ENCODE results near the gene ZNF516. TPM values are rescaled to one million over a fixed set of nuclear protein-coding genes. Genes with fewer than 3 reads are reported as not detected.

The ZNF516 gene
- total RNA-seq, 2 experiments from 2014 or later, result 6.5 to 8.6 TPM

DNA sequence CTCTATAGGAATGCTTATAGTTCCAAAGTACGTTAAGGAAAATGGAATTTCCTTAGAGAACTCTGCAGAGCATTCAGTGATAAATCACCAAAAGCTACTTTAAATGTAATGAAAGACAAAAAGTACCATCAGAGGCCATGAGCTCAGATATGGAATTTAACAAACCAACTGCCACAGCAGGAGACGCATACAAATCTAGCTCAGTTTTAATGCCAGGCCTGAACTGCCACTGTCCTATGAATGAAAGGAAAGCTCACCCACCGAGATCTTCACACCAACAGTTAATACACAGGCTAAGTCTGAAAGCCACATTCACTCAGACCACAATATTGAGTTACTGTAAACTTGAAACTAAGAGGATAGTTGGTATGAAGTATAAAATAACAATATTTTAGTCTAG is 126.8 kb downstream of the ZNF516 start:
- Mint-ChIP-seq H3K4me3 (no peak overlapping the region), H3K36me3 (peaks cover 28% of the 10 kb centered on the region), H3K9me3 (peaks cover 2% of the 10 kb centered on the region), H3K4me1 (peaks cover 32% of the 10 kb centered on the region), H3K27ac (no peak overlapping the region), H3K27me3 (no peaks in the 10 kb centered on the region)
- DNase-seq, result no peak

GRCh38 chr18:76367168-76368125 is 127.6 kb downstream of the ZNF516 start:
- Mint-ChIP-seq H3K4me3 (no peak overlapping the region), H3K9me3 (no peaks in the 10 kb centered on the region), H3K27ac (no peak overlapping the region), H3K4me1 (peaks cover 36% of the 10 kb centered on the region), H3K36me3 (peaks cover 27% of the 10 kb centered on the region), H3K27me3 (no peaks in the 10 kb centered on the region)
- no peak for DNase-seq

GRCh38 chr18:76365561-76365960 is 129.5 kb downstream of the ZNF516 start:
- H3K27ac Mint-ChIP-seq, result no peak overlapping the region
- no peaks in the 10 kb centered on the region for H3K9me3 Mint-ChIP-seq
- no peaks in the 10 kb centered on the region for H3K27me3 Mint-ChIP-seq
- no peak for DNase-seq
- no peak overlapping the region for H3K4me3 Mint-ChIP-seq
- peaks cover 35% of the 10 kb centered on the region for H3K4me1 Mint-ChIP-seq
- peaks cover 31% of the 10 kb centered on the region for H3K36me3 Mint-ChIP-seq

DNA sequence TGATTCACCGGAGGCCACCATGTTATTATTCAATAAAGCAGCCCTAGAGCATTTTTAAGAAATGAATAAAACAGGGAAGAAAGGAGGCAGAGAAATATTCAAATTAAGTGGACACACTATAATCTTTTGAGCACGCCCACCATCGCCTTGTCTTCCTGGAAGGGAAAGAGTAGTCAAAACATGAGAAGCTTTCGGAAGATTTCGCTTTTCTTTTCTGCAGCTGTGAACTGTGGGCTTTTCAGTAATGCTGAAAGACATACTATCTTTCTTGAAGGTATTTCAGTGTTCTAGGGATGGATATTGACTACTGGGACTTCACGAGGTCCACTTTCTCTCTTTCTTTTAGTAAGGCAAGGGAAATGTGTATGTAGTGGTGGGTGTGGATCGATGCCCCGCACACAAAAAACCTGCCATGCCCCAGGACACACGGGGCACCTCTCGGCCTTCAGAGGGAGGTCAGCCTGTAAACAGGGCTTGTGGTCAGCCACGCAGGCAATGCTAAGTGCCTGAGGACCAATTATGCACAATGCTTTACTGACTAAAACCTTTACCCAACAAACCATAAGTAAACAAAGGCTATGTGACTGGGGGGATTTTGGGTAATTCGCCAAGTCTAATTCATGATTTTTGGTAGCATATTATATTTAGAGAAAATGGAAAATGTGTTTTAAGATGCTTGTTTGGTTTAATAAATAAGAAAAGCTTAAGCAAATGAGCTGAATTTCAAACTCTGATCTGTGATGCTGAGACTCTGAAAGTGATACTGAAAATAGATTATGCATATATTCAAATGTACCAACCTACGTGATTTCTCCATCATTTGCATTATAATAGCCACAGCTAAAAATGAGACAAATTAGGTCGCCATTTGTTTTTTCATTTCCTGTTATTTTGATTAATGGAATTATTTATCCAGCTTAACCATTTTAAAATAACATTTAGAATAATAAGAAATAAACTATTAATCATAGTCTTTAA is 130.5 kb downstream of the ZNF516 start:
- DNase-seq, result no peak
- Mint-ChIP-seq H3K9me3 (no peaks in the 10 kb centered on the region), H3K4me1 (peaks cover 32% of the 10 kb centered on the region), H3K4me3 (no peak overlapping the region), H3K27ac (peak overlapping the region; percentile 67), H3K27me3 (no peaks in the 10 kb centered on the region), H3K36me3 (peaks cover 27% of the 10 kb centered on the region)

DNA sequence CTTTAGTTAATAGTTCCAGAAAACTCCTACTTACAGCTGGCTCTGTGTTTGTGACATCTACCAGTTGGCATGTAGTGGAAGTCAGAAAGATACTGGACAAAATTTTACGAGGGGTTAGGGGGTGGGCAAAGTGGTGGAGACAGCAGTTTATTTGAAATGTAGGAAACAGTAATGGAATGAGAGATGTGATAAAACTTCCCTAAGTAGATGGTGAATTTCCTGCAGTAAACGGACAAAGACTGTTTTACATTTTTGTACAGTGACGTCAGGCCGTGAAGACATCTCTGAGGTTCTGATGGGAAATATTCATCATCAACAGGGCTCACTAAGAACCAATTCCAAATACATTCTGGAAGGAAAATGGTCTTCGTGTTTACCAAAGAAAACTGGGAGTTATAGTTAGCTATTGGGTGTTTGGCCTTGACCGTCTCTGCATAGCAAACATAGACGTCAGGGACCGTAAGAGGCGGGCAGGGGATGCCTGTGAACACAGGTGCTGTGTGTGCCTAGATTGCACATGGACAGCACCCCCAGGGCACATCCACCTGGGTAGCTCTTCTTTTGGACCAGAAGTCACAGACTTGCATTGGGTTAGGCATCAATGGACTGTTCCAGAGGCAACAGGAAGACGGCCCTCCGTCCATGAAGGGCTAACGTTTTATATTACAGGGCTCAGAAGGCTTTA is 131.5 kb downstream of the ZNF516 start:
- H3K4me3 Mint-ChIP-seq, result no peak overlapping the region
- peaks cover 22% of the 10 kb centered on the region for H3K36me3 Mint-ChIP-seq
- H3K4me1 Mint-ChIP-seq, result peaks cover 31% of the 10 kb centered on the region
- DNase-seq, result no peak
- peak overlapping the region; percentile 67 for H3K27ac Mint-ChIP-seq
- no peaks in the 10 kb centered on the region for H3K9me3 Mint-ChIP-seq
- no peaks in the 10 kb centered on the region for H3K27me3 Mint-ChIP-seq

- Mint-ChIP-seq H3K4me1 (peaks cover 27% of the 10 kb centered on the region), H3K4me3 (no peak overlapping the region), H3K9me3 (no peaks in the 10 kb centered on the region), H3K27me3 (no peaks in the 10 kb centered on the region), H3K36me3 (peaks cover 22% of the 10 kb centered on the region), H3K27ac (no peak overlapping the region)
- DNase-seq, result no peak
Measured at GRCh38 chr18:76362676-76363075, 132.4 kb downstream of the ZNF516 start.

- Mint-ChIP-seq H3K4me3 (no peak overlapping the region), H3K27me3 (no peaks in the 10 kb centered on the region), H3K4me1 (peaks cover 27% of the 10 kb centered on the region), H3K9me3 (no peaks in the 10 kb centered on the region), H3K27ac (no peak overlapping the region), H3K36me3 (peaks cover 21% of the 10 kb centered on the region)
- DNase-seq, result no peak
Measured at GRCh38 chr18:76361219-76361618, 133.8 kb downstream of the ZNF516 start.

DNA sequence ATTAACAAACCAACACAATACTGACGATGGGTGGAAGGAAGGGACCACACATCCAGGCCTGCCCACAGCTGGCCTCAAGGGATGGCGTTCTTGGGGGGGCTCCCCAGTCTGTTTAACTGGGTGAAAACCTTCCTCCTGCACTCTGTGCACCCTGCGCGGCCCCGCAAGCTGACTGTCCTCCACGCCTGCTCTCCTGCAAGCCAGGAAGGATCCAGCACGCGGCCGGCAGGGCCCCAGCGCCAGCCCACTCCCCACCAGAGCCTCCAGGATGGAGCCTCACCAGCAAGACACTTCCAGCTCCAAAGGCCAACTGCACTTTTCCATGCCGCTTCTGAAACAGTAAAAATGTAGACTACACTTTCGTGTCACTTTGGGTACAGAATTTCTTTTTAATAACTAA is 135.1 kb downstream of the ZNF516 start:
- Mint-ChIP-seq H3K4me3 (no peak overlapping the region), H3K27me3 (no peaks in the 10 kb centered on the region), H3K27ac (no peak overlapping the region), H3K9me3 (no peaks in the 10 kb centered on the region), H3K36me3 (peaks cover 21% of the 10 kb centered on the region), H3K4me1 (peaks cover 22% of the 10 kb centered on the region)
- no peak for DNase-seq

GRCh38 chr18:76358774-76359173 is 136.3 kb downstream of the ZNF516 start:
- no peaks in the 10 kb centered on the region for H3K27me3 Mint-ChIP-seq
- peaks cover 24% of the 10 kb centered on the region for H3K36me3 Mint-ChIP-seq
- H3K4me3 Mint-ChIP-seq, result no peak overlapping the region
- DNase-seq, result no peak
- peaks cover 3% of the 10 kb centered on the region for H3K9me3 Mint-ChIP-seq
- no peak overlapping the region for H3K27ac Mint-ChIP-seq
- H3K4me1 Mint-ChIP-seq, result peaks cover 10% of the 10 kb centered on the region

DNA sequence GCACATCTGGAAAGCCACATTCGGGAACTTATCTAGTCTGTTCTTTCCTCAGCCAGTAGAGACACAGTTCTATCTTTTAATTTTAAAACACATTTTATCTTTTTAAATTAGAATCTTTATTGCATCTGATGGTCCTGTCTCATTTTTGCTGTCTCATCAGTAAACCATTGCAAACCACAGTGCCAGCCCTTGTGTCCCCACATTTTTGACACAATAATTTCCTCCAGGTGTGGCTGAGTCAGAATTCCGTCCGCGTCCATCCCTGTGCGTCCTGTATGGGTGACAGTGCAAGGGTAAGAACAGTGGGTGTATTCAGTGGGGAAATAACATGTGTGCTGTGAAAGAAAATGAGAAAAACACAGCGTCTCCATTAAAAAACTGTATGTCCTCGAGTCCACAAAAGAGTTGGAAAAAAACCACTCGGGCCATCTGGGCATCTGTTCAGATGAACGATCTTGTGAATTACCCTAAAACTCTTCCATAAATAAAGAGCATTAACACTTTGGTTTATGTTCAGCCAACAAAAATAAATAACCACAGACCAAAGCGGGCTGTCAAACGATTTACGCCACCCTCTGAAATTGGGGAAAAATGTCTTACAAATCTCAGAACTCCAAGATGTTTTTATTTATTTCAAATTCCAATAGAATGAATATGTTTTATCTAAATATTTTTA is 137.3 kb downstream of the ZNF516 start:
- Mint-ChIP-seq H3K4me3 (no peak overlapping the region), H3K9me3 (peaks cover 8% of the 10 kb centered on the region), H3K27ac (no peak overlapping the region), H3K36me3 (peaks cover 21% of the 10 kb centered on the region), H3K4me1 (peaks cover 4% of the 10 kb centered on the region), H3K27me3 (no peaks in the 10 kb centered on the region)
- no peak for DNase-seq

- H3K36me3 Mint-ChIP-seq, result peaks cover 16% of the 10 kb centered on the region
- H3K27ac Mint-ChIP-seq, result no peak overlapping the region
- DNase-seq, result no peak
- H3K4me1 Mint-ChIP-seq, result no peaks in the 10 kb centered on the region
- peaks cover 8% of the 10 kb centered on the region for H3K9me3 Mint-ChIP-seq
- no peaks in the 10 kb centered on the region for H3K27me3 Mint-ChIP-seq
- H3K4me3 Mint-ChIP-seq, result no peak overlapping the region
Measured at GRCh38 chr18:76357174-76357573, 137.9 kb downstream of the ZNF516 start.

GRCh38 chr18:76356666-76357065 is 138.4 kb downstream of the ZNF516 start:
- no peak overlapping the region for H3K27ac Mint-ChIP-seq
- no peak overlapping the region for H3K4me3 Mint-ChIP-seq
- no peaks in the 10 kb centered on the region for H3K27me3 Mint-ChIP-seq
- H3K4me1 Mint-ChIP-seq, result no peaks in the 10 kb centered on the region
- H3K9me3 Mint-ChIP-seq, result peaks cover 8% of the 10 kb centered on the region
- peaks cover 15% of the 10 kb centered on the region for H3K36me3 Mint-ChIP-seq
- no peak for DNase-seq

- Mint-ChIP-seq H3K4me3 (no peak overlapping the region), H3K27me3 (peaks cover 2% of the 10 kb centered on the region)
Measured at GRCh38 chr18:76354348-76354747, 140.7 kb downstream of the ZNF516 start.

GRCh38 chr18:76353500-76353899 is 141.5 kb downstream of the ZNF516 start:
- H3K27me3 Mint-ChIP-seq, result peaks cover 5% of the 10 kb centered on the region
- H3K9me3 Mint-ChIP-seq, result peaks cover 8% of the 10 kb centered on the region
- H3K4me1 Mint-ChIP-seq, result peaks cover 8% of the 10 kb centered on the region
- H3K27ac Mint-ChIP-seq, result no peak overlapping the region
- H3K4me3 Mint-ChIP-seq, result no peak overlapping the region
- no peak for DNase-seq
- H3K36me3 Mint-ChIP-seq, result peaks cover 15% of the 10 kb centered on the region

More at GRCh38 chr18:76354348-76354747, 140.7 kb downstream of the ZNF516 start:
- Mint-ChIP-seq H3K36me3 (peaks cover 15% of the 10 kb centered on the region), H3K27ac (no peak overlapping the region), H3K9me3 (peaks cover 8% of the 10 kb centered on the region), H3K4me1 (peaks cover 2% of the 10 kb centered on the region)
- DNase-seq, result no peak

Measured in activated naive CD8-positive, alpha-beta T cell treated with anti-CD3 and anti-CD28 coated beads for 36 hours (primary cell).